IMR-90 (cell line): ENCODE data around the gene TEX52. TPM values are rescaled to one million over a fixed set of nuclear protein-coding genes. Genes with fewer than 3 reads are reported as not detected.

Experiments
- ATAC-seq: fragments of 200-7000 bp; cut with Tn5 transposase; 2 replicates; pipeline ENCODE4 v1.9.1; 2020; ENCODE audit warnings: low read depth, mild to moderate bottlenecking, moderate library complexity
- BruUV-seq: library from RNA; stranded (reverse); fragments of 400-500 nt; replicated peaks from 2 replicates; lab custom pipeline; 2021; lab: Mats Ljungman, UMichigan
- CTCF ChIA-PET: fragments of 300-600 bp; formaldehyde crosslinking; extraction: SDS; loops from one replicate; lab custom pipeline; 2021; ENCODE audit warnings: antibody characterized with exemption; lab: Yijun Ruan, JAX
- POLR2A ChIA-PET: fragments of 300-600 bp; sonication (Branson Sonifier 250); formaldehyde crosslinking; loops from one replicate; lab custom pipeline; 2022; ENCODE audit warnings: antibody characterized with exemption; ENCODE audit not compliant: unreplicated experiment; lab: Charles Lee
- DNase-seq: peaks from one replicate; pipeline ENCODE4 v3.0.0; 2013
- H2AFZ ChIP-seq: replicated peaks from 2 replicates; pipeline ENCODE3; 2013; ENCODE audit warnings: low read length, mild to moderate bottlenecking; ENCODE audit not compliant: poor library complexity
- H2AK5ac ChIP-seq: 2 replicates; pipeline ENCODE4 v1.6.1; 2013; ENCODE audit warnings: low read depth, low read length, inconsistent platforms
- H2AK9ac ChIP-seq: replicated peaks from 2 replicates; pipeline ENCODE3; 2013; ENCODE audit warnings: mild to moderate bottlenecking, low read depth, low read length, moderate library complexity; ENCODE audit not compliant: poor library complexity
- H2BK120ac ChIP-seq: 2 replicates; pipeline ENCODE4 v1.6.1; 2013; ENCODE audit warnings: low read depth, low read length, inconsistent platforms
- H2BK15ac ChIP-seq: 3 replicates; pipeline ENCODE4 v1.6.1; 2013; ENCODE audit warnings: low read depth, low read length, inconsistent platforms
- H2BK20ac ChIP-seq: 2 replicates; pipeline ENCODE4 v1.6.1; 2013; ENCODE audit warnings: low read depth, mild to moderate bottlenecking, inconsistent platforms, low read length, moderate library complexity
- H2BK5ac ChIP-seq: 2 replicates; pipeline ENCODE4 v1.6.1; 2013; ENCODE audit warnings: mild to moderate bottlenecking, low read depth, low read length, inconsistent platforms; ENCODE audit not compliant: poor library complexity, severe bottlenecking
- H3K14ac ChIP-seq: replicated peaks from 2 replicates; pipeline ENCODE4 v1.6.1; 2013; ENCODE audit warnings: low read depth, low read length, inconsistent platforms
- H3K18ac ChIP-seq: 2 replicates; pipeline ENCODE4 v1.6.1; 2013; ENCODE audit warnings: low read depth, low read length, control low read depth
- H3K23ac ChIP-seq: 2 replicates; pipeline ENCODE4 v1.6.1; 2013; ENCODE audit warnings: low read depth, low read length, inconsistent platforms
- H3K27ac ChIP-seq: 2 replicates; pipeline ENCODE4 v1.5.1; 2013; ENCODE audit warnings: mild to moderate bottlenecking, control low read depth, low read length; ENCODE audit not compliant: insufficient read depth
- H3K27me3 ChIP-seq: 2 replicates; pipeline ENCODE4 v1.6.1; 2013; ENCODE audit warnings: low read length; ENCODE audit not compliant: control insufficient read depth, insufficient read depth
- H3K36me3 ChIP-seq: 2 replicates; pipeline ENCODE4 v1.6.1; 2013; ENCODE audit warnings: low read length, mixed read lengths; ENCODE audit not compliant: control insufficient read depth, insufficient read depth
- H3K4ac ChIP-seq: 2 replicates; pipeline ENCODE4 v1.6.1; 2013; ENCODE audit warnings: low read depth, low read length, inconsistent platforms
- H3K4me1 ChIP-seq: 2 replicates; pipeline ENCODE4 v1.6.1; 2013; ENCODE audit warnings: low read length, mixed read lengths; ENCODE audit not compliant: control insufficient read depth, insufficient read depth
- H3K4me2 ChIP-seq: 2 replicates; pipeline ENCODE4 v1.6.1; 2013; ENCODE audit warnings: low read depth, mild to moderate bottlenecking, control low read depth, low read length, moderate library complexity
- H3K4me3 ChIP-seq: 2 replicates; pipeline ENCODE4 v1.5.1; 2013; ENCODE audit warnings: low read depth, mild to moderate bottlenecking, control low read depth, low read length, moderate library complexity; ENCODE audit not compliant: insufficient read depth
- H3K56ac ChIP-seq: 2 replicates; pipeline ENCODE4 v1.6.1; 2013; ENCODE audit warnings: low read length, inconsistent platforms; ENCODE audit not compliant: insufficient read depth; ENCODE audit errors: extremely low read depth
- H3K79me1 ChIP-seq, 2 experiments: 2 replicates each; pipeline ENCODE4 v1.6.1; 2013; ENCODE audit warnings: low read length in 2 of 2, inconsistent platforms in 1 of 2, low read depth in 1 of 2
- H3K9ac ChIP-seq: 2 replicates; pipeline ENCODE4 v1.6.1; 2013; ENCODE audit warnings: low read depth, low read length, control low read depth
- H3K9me1 ChIP-seq: 2 replicates; pipeline ENCODE4 v1.6.1; 2013; ENCODE audit warnings: low read length, inconsistent platforms; ENCODE audit not compliant: insufficient read depth
- H3K9me3 ChIP-seq: 2 replicates; pipeline ENCODE4 v1.6.1; 2013; ENCODE audit warnings: low read length; ENCODE audit not compliant: control insufficient read depth, insufficient read depth
- H4K20me1 ChIP-seq: 2 replicates; pipeline ENCODE4 v1.6.1; 2013; ENCODE audit warnings: low read length, inconsistent platforms; ENCODE audit not compliant: insufficient read depth
- H4K5ac ChIP-seq: 2 replicates; pipeline ENCODE4 v1.6.1; 2013; ENCODE audit warnings: mild to moderate bottlenecking, low read depth, low read length, control low read depth
- H4K8ac ChIP-seq, 2 experiments: 2 replicates each; pipeline ENCODE4 v1.6.1; 2013; ENCODE audit warnings: low read depth in 2 of 2, low read length in 2 of 2, control low read depth in 1 of 2, inconsistent platforms in 1 of 2
- H4K91ac ChIP-seq: 2 replicates; pipeline ENCODE4 v1.6.1; 2013; ENCODE audit warnings: low read depth, low read length, inconsistent platforms; ENCODE audit not compliant: insufficient read depth
- BHLHE40 ChIP-seq: fragments of 150-350 bp; IDR thresholded peaks from 2 replicates; pipeline ENCODE4 v1.6.1; 2016; ENCODE audit warnings: mild to moderate bottlenecking, low read depth, low read length
- CEBPB ChIP-seq: IDR thresholded peaks from 2 replicates; pipeline ENCODE4 v1.6.1; 2012; ENCODE audit warnings: low read depth, low read length, improper control_type of control experiment
- CHD1 ChIP-seq: IDR thresholded peaks from 2 replicates; pipeline ENCODE4 v1.6.1; 2012; ENCODE audit warnings: low read depth, low read length, improper control_type of control experiment
- CTCF ChIP-seq: conservative IDR thresholded peaks from 2 replicates; pipeline ENCODE4 v1.5.1; 2012; ENCODE audit warnings: mild to moderate bottlenecking, low read depth, low read length, improper control_type of control experiment
- ELK1 ChIP-seq: fragments of 150-350 bp; IDR thresholded peaks from 2 replicates; pipeline ENCODE4 v1.6.1; 2016; ENCODE audit warnings: low read depth, mild to moderate bottlenecking, low read length, moderate library complexity, borderline replicate concordance
- FOS ChIP-seq: fragments of 150-350 bp; IDR thresholded peaks from 2 replicates; pipeline ENCODE4 v1.6.1; 2016; ENCODE audit warnings: low read depth, low read length
- MAFK ChIP-seq: IDR thresholded peaks from 2 replicates; pipeline ENCODE4 v1.6.1; 2012; ENCODE audit warnings: low read depth, low read length, improper control_type of control experiment
- MAZ ChIP-seq: IDR thresholded peaks from 2 replicates; pipeline ENCODE4 v1.6.1; 2012; ENCODE audit warnings: low read depth, mild to moderate bottlenecking, low read length, improper control_type of control experiment, moderate library complexity, borderline replicate concordance
- MXI1 ChIP-seq: IDR thresholded peaks from 2 replicates; pipeline ENCODE4 v1.6.1; 2012; ENCODE audit warnings: low read depth, mild to moderate bottlenecking, low read length, moderate library complexity, borderline replicate concordance
- NFE2L2 ChIP-seq: fragments of 150-350 bp; IDR thresholded peaks from 2 replicates; pipeline ENCODE4 v1.6.1; 2016; ENCODE audit warnings: low read depth, mild to moderate bottlenecking, low read length
- POLR2A ChIP-seq: IDR thresholded peaks from 2 replicates; pipeline ENCODE4 v1.6.1; 2012; ENCODE audit warnings: mild to moderate bottlenecking, low read depth, low read length
- RAD21 ChIP-seq: IDR thresholded peaks from 2 replicates; pipeline ENCODE4 v1.6.1; 2012; ENCODE audit warnings: low read length, improper control_type of control experiment
- RCOR1 ChIP-seq: IDR thresholded peaks from 2 replicates; pipeline ENCODE4 v1.6.1; 2012; ENCODE audit warnings: mild to moderate bottlenecking, low read length, improper control_type of control experiment; ENCODE audit not compliant: insufficient replicate concordance
- RFX5 ChIP-seq: IDR thresholded peaks from 2 replicates; pipeline ENCODE4 v1.8.0; 2012; ENCODE audit warnings: low read depth, mild to moderate bottlenecking, low read length, moderate library complexity
- SMC3 ChIP-seq: fragments of 150-350 bp; IDR thresholded peaks from 2 replicates; pipeline ENCODE4 v1.6.1; 2016; ENCODE audit warnings: low read depth, mild to moderate bottlenecking, antibody characterized with exemption, low read length, moderate library complexity
- USF2 ChIP-seq: fragments of 150-350 bp; IDR thresholded peaks from 2 replicates; pipeline ENCODE4 v1.6.1; 2017; ENCODE audit warnings: mild to moderate bottlenecking, antibody characterized with exemption, low read length, low read depth
- dilution Hi-C: fragments of 300-500 bp; cut with HindIII; formaldehyde crosslinking; loops from one replicate; pipeline ENCODE4 v1.14.3; 2018; ENCODE audit warnings: low sequenced_read_pairs; ENCODE audit not compliant: unreplicated experiment
- in situ Hi-C: fragments of 300-500 bp; cut with MboI; formaldehyde crosslinking; loops from 3 replicates; pipeline ENCODE4 v1.14.3; 2019; ENCODE audit warnings: low sequenced_read_pairs, inconsistent platforms, mixed read lengths
- intact Hi-C: fragments of 100-400 bp; cut with micrococcal nuclease; formaldehyde crosslinking; loops from 2 replicates; pipeline ENCODE4 v1.10.0; 2022
- polyA plus RNA-seq, 3 experiments: library from polyadenylated mRNA; depleted of rRNA; stranded (reverse); fragments of >200 nt; gene quantifications; 2 replicates each; pipeline ENCODE4 v1.2.3, GENCODE V29; 2012; ENCODE audit warnings: low replicate concordance in 1 of 3
- total RNA-seq: library from RNA; depleted of rRNA; stranded (reverse); fragments of >200 nt; gene quantifications from 2 replicates; pipeline ENCODE4 v1.2.3, GENCODE V29; 2012

Gene TEX52
- total and polyA plus RNA-seq, 2 of the 4 experiments (the other 2 are of a cell fraction) = not detected

- Histone ChIP-seq H4K20me1 (no peaks in the 10 kb centered on the region), H3K36me3 (peaks cover 17% of the 10 kb centered on the region), H3K4me2 (no peak overlapping the region), H3K14ac (no peak overlapping the region), H4K8ac (no peak overlapping the region), H2BK5ac (no peak overlapping the region), H3K27ac (no peak overlapping the region), H2BK15ac (no peak overlapping the region), H2AK5ac (no peak overlapping the region), H3K9me3 (no peaks in the 10 kb centered on the region), H4K5ac (no peak overlapping the region), H2AFZ (no peak overlapping the region), H3K4me3 (no peak overlapping the region), H2AK9ac (no peak overlapping the region), H3K27me3 (no peaks in the 10 kb centered on the region), H3K18ac (no peak overlapping the region), H3K23ac (no peak overlapping the region), H3K56ac (no peak overlapping the region), H3K9me1 (no peaks in the 10 kb centered on the region), H3K79me1 (peaks cover 0 to 7% of the 10 kb centered on the region in 2 experiments; a peak in 1 of 4 replicates), H2BK120ac (no peak overlapping the region), H2BK20ac (no peak overlapping the region), H3K4me1 (no peaks in the 10 kb centered on the region), H3K4ac (no peak overlapping the region), H4K91ac (no peak overlapping the region), H3K9ac (no peak overlapping the region)
- CTCF ChIA-PET = no interaction called here
- dilution Hi-C loops = no loop called here
- POLR2A ChIA-PET = no interaction called here
- ATAC-seq (no peak), DNase-seq (no peak)
- intact Hi-C loops = no loop called here
- in situ Hi-C loops = no loop called here
- TF ChIP-seq MAFK (no peak), RAD21 (no peak), MXI1 (no peak), FOS (no peak), NFE2L2 (no peak), SMC3 (no peak), USF2 (no peak), MAZ (no peak), ELK1 (no peak), RCOR1 (no peak), CTCF (no peak), RFX5 (no peak), CHD1 (no peak), POLR2A (no peak), BHLHE40 (no peak), CEBPB (no peak)
- no TSS peak for BruUV-seq
These were observed 3.3 kb upstream of the TEX52 start for GRCh38 chr12:2860170-2860569.
